Progenitor cell of endocrine pancreas (in vitro differentiated cells): ENCODE data around the gene MMP24. TPM values are rescaled to one million over a fixed set of nuclear protein-coding genes. Genes with fewer than 3 reads are reported as not detected.
"Not testable (repeated sequence)": the region's sequence is repeated elsewhere in the genome, so short reads cannot be mapped to it uniquely, and the experiment has no call there.

Experiments
- DNase-seq: peaks from one replicate; pipeline ENCODE4 v3.0.0; 2021; ENCODE audit warnings: low spot score; ENCODE audit not compliant: unreplicated experiment
- H3K27ac Mint-ChIP-seq: 2 replicates; pipeline ENCODE4 v1.8.0; 2021; ENCODE audit warnings: mild to moderate bottlenecking, moderate library complexity, mixed read lengths
- H3K27me3 Mint-ChIP-seq: 2 replicates; pipeline ENCODE4 v1.8.0; 2021; ENCODE audit warnings: mixed read lengths
- H3K36me3 Mint-ChIP-seq: 2 replicates; pipeline ENCODE4 v1.8.0; 2022; ENCODE audit warnings: mixed read lengths; ENCODE audit not compliant: insufficient read depth
- H3K4me1 Mint-ChIP-seq: 2 replicates; pipeline ENCODE4 v1.8.0; 2021; ENCODE audit warnings: low read depth, mixed read lengths
- H3K4me3 Mint-ChIP-seq: 2 replicates; pipeline ENCODE4 v1.8.0; 2021; ENCODE audit warnings: low read depth, mild to moderate bottlenecking, moderate library complexity, mixed read lengths
- H3K9me3 Mint-ChIP-seq: 2 replicates; pipeline ENCODE4 v1.8.0; 2021; ENCODE audit warnings: low read depth, mixed read lengths
- total RNA-seq: library from RNA; stranded (reverse); gene quantifications from 2 replicates; pipeline ENCODE4 v1.2.1, GENCODE V29; 2021
- TF ChIP-seq, protein P1 (sequence below): fragments of 200-600 bp; sonication (generic); IDR thresholded peaks from one replicate; pipeline ENCODE4 v1.5.0; 2021; ENCODE audit warnings: antibody characterized with exemption, mild to moderate bottlenecking; ENCODE audit not compliant: unreplicated experiment

The MMP24 gene
- total RNA-seq, 1 donor from 2014 or later: 3.4 TPM

- H3K36me3 Mint-ChIP-seq: peaks cover 3% of the 10 kb centered on the region
- no peak for DNase-seq
- no peaks in the 10 kb centered on the region for H3K27me3 Mint-ChIP-seq
- no peak overlapping the region for H3K27ac Mint-ChIP-seq
- no peak overlapping the region for H3K4me3 Mint-ChIP-seq
- TF ChIP-seq, protein P1, sequence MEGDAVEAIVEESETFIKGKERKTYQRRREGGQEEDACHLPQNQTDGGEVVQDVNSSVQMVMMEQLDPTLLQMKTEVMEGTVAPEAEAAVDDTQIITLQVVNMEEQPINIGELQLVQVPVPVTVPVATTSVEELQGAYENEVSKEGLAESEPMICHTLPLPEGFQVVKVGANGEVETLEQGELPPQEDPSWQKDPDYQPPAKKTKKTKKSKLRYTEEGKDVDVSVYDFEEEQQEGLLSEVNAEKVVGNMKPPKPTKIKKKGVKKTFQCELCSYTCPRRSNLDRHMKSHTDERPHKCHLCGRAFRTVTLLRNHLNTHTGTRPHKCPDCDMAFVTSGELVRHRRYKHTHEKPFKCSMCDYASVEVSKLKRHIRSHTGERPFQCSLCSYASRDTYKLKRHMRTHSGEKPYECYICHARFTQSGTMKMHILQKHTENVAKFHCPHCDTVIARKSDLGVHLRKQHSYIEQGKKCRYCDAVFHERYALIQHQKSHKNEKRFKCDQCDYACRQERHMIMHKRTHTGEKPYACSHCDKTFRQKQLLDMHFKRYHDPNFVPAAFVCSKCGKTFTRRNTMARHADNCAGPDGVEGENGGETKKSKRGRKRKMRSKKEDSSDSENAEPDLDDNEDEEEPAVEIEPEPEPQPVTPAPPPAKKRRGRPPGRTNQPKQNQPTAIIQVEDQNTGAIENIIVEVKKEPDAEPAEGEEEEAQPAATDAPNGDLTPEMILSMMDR: no peak
- peaks cover 4% of the 10 kb centered on the region for H3K9me3 Mint-ChIP-seq
- H3K4me1 Mint-ChIP-seq: peaks cover 4% of the 10 kb centered on the region
Observed at GRCh38 chr20:35254448-35254999, 28.0 kb downstream of the MMP24 start.

- H3K9me3 Mint-ChIP-seq: peaks cover 4% of the 10 kb centered on the region
- H3K4me3 Mint-ChIP-seq: no peak overlapping the region
- H3K27ac Mint-ChIP-seq: no peak overlapping the region
- TF ChIP-seq, protein P1: no peak
- no peak for DNase-seq
- H3K36me3 Mint-ChIP-seq: peaks cover 3% of the 10 kb centered on the region
- H3K27me3 Mint-ChIP-seq: no peaks in the 10 kb centered on the region
- no peaks in the 10 kb centered on the region for H3K4me1 Mint-ChIP-seq
Observed at GRCh38 chr20:35257175-35257909, 30.9 kb downstream of the MMP24 start.

DNA sequence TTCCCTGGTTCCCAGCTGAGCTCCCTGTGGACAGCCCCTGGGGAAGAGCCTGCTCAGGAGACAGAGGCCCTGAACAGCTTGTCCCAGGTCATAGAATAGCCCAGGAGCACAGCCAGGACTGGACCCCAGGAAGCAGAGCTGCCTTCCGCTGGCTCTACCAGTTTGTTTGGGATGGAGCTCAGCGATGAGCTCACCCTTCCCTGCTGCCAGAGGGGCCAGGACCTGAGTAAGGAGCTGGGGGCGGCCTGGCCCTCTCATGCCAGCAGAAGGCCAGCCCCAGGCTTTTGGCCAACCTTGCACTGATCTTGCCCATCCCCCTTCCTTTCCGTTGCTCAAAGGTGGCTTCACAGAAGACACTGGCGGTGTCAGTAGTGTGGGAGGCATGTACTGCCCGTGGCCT lies 33.9 kb downstream of the MMP24 start:
- TF ChIP-seq, protein P1: no peak
- H3K9me3 Mint-ChIP-seq: peaks cover 4% of the 10 kb centered on the region
- peaks cover 3% of the 10 kb centered on the region for H3K36me3 Mint-ChIP-seq
- H3K4me1 Mint-ChIP-seq: peaks cover 17% of the 10 kb centered on the region
- H3K4me3 Mint-ChIP-seq: no peak overlapping the region
- no peaks in the 10 kb centered on the region for H3K27me3 Mint-ChIP-seq
- no peak for DNase-seq
- H3K27ac Mint-ChIP-seq: no peak overlapping the region

DNA sequence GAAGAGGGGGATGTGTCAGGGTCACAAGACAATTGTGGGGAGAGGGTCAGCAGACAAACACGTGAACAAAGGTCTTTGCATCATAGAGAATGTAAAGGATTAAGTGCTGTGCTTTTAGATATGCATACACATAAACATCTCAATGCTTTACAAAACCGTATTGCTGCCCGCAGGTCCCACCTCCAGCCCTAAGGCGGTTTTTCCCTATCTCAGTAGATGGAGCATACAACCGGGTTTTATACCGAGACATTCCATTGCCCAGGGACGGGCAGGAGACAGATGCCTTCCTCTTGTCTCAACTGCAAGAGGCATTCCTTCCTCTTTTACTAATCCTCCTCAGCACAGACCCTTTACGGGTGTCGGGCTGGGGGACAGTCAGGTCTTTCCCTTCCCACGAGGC lies 35.8 kb downstream of the MMP24 start:
- Mint-ChIP-seq H3K4me1 (peaks cover 17% of the 10 kb centered on the region), H3K27ac (peak overlapping the region; percentile 92)
- not testable (repeated sequence) for H3K9me3 Mint-ChIP-seq, H3K4me3 Mint-ChIP-seq, H3K27me3 Mint-ChIP-seq, DNase-seq, H3K36me3 Mint-ChIP-seq

DNA sequence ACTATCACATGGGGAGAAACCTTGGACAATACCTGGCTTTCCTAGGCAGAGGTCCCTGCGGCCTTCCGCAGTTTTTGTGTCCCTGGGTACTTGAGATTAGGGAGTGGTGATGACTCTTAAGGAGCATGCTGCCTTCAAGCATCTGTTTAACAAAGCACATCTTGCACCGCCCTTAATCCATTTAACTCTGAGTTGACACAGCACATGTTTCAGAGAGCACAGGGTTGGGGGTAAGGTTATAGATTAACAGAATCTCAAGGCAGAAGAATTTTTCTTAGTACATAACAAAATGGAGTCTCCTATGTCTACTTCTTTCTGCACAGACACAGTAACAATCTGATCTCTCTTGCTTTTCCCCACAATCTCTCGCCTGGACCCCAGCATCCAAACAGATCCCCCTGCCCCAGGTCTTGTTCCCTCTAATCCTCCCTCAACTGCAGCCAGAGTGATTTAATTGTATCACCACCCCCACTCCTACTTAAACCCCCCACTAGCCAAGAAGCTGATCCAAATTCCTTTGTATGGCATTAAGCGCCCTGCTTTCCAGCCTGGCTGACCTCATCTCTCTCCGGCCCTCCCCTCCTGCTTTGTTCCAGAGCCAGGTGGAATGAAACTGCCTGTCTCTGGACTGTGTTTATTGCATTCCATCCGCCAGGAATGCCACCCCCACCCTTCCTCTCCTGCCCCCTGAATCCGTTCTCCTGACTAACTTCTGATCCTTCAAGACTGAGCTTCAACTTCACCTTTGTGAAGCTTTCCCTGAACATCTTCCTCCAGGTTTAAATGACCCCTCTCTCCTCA lies 36.4 kb downstream of the MMP24 start:
- H3K36me3 Mint-ChIP-seq, H3K27me3 Mint-ChIP-seq, H3K9me3 Mint-ChIP-seq: not testable (repeated sequence)
- Mint-ChIP-seq H3K4me1 (peaks cover 19% of the 10 kb centered on the region), H3K27ac (peak overlapping the region; percentile 100), H3K4me3 (peak overlapping the region; percentile 12)
- TF ChIP-seq, protein P1: peak; percentile 24
- peak; percentile 54 for DNase-seq
